ENCODE results near the gene KLC3.

DNA sequence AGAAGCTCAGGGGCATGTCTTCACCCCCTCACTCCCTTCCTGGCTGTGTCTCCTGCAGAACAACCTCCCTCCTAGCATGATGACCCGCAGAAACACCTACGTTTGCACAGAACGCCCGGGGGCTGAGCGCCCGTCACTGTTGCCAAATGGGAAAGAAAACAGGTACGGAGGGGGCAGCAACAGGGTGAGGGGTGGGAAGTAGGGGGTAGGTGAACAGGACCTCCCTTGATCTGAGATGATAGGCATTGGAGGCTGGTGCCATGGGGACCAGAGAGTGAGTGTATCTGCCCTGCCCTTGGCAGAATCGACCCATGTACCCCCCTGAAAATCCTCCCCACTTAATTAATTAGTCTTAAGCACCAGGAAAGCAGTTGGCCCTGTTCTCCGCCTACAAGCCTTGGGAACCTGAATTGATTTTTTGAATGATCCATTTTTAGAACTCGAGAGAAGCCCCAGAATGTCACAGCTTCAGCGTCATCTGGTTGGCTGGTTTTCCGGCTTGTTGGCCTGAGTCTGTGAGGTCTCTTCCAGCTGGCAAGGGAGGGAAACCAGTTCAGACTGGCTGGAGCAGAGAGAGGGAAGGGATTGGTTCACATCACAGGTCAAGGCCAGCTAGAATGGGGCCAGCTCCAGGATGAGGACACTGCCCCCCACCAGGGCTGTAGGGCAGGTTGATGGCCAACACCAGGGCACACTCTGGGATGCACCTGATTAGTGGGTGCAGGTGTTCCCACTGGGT lies 46.1 kb upstream of the KLC3 start:
- TF ChIP-seq, protein P1, sequence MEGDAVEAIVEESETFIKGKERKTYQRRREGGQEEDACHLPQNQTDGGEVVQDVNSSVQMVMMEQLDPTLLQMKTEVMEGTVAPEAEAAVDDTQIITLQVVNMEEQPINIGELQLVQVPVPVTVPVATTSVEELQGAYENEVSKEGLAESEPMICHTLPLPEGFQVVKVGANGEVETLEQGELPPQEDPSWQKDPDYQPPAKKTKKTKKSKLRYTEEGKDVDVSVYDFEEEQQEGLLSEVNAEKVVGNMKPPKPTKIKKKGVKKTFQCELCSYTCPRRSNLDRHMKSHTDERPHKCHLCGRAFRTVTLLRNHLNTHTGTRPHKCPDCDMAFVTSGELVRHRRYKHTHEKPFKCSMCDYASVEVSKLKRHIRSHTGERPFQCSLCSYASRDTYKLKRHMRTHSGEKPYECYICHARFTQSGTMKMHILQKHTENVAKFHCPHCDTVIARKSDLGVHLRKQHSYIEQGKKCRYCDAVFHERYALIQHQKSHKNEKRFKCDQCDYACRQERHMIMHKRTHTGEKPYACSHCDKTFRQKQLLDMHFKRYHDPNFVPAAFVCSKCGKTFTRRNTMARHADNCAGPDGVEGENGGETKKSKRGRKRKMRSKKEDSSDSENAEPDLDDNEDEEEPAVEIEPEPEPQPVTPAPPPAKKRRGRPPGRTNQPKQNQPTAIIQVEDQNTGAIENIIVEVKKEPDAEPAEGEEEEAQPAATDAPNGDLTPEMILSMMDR (IDR thresholded peaks at IDR 0.05): no peak
- TF ChIP-seq EZH2 (IDR thresholded peaks at IDR 0.05; ENCODE audit: borderline replicate concordance, insufficient read depth, low read depth, low read length, poor library complexity, severe bottlenecking): no peak

Measured in B cell (primary cell).